Measurements from ENCODE around the gene IDH3B. TPM values are rescaled to one million over a fixed set of nuclear protein-coding genes. Genes with fewer than 3 reads are reported as not detected.

Gene IDH3B
- polyA plus RNA-seq, 10 donors, result 88.5 to 104 (median 96.1) TPM

DNA sequence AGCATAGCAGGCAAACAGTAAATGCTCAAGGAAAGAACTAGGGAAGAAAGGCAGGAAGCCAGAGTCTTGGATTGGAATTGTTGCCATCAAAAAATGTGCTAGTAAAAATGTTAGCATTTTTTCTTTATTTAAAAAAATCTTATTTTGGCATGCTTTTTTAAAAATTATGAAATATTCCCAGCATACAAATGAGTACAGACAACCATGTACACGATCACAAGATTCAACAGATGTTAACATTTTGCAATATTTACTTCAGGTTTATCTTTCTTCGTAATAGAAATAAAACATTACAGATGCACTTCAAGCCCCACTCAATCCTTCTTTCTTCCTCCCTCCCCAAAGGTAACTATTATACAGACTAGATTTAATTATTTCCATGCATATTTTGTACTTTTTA lies 39.0 kb downstream of the IDH3B start:
- DNase-seq, result no peak

DNA sequence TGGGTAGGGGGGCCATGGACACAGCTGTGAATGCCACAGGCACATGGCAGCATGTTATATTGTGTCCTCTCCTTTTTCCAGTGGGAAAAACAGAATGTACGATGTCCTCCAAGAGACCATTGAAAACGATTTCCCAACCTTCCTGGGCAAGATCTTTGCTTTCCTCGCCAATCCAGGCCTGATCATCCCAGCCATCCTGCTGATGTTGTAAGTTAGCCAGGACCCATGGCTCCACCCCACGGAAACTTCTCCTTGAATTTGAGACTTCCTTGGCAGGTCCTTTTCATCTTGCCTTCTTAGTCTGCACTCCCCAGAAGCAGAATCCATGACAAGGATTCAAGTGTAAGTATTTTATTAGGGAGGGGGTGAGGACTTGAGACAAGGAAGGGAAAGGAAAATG lies 39.8 kb downstream of the IDH3B start:
- DNase-seq, result no peak

DNA sequence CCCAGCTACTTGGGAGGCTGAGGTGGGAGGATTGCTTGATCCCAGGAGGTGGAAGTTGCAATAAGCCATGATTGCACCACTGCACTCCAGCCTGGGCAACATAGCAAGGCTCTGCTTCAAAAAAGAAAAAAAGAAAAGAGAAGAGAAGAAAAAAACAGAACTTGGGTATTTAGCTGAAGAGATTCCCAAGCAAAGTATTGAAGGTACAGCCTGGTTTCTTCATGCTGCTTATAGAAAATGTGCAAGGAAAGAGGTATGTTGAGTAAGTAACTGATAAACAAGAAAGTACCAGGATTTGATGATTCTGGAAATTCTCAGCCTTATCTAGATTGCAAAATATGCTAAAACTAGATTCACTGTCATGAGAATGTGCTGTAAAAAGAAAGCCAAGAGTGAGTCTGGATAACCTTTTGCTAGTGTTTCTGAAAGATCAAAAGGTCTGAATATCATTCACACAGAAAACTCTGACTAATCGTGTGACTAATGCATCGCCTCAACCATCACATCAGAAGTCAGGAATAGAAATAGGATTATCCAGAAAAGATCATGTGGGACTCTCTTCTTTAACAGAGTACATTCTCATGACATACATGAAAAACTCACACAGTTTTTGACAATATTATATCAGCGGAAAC lies 43.9 kb downstream of the IDH3B start:
- DNase-seq, result no peak

DNA sequence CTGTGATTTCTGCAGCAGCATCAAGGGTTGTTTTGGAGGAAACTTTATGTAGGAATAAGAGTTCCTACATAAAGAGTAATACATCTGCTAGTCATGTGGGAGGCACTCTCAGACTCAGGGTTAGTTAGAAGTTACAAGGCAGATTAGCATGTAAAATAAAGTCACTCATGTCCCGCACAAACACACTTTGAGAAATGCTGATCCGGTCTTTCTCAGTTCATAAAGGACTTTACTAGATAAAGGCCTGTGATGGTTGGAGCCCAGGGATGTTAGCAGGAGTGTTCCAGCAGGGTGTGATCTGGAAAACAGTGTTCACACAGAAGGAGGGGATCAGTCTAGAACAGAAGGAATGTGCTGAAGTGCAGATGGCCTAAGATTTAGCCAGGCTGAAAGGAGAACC lies 44.7 kb downstream of the IDH3B start:
- no peak for DNase-seq

DNA sequence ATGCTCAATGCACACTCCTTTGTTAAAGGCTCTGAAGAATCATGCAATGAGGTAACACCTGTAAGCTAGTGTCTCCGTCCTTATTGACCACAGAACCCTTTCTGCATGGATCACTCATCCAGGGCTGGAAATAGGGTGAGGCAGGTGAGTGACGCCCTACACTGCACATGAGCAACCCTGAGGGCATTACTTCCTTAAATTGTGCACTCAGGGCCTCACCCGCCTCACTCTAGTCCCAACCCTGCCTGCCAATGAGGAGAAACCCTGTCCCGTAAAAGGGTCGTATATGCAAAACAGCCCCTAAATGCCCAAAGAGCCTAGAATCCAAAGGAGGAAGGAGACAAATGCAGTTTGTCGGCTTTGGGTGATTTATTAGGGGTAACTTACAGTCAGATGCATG lies 45.2 kb downstream of the IDH3B start:
- DNase-seq, result no peak

DNA sequence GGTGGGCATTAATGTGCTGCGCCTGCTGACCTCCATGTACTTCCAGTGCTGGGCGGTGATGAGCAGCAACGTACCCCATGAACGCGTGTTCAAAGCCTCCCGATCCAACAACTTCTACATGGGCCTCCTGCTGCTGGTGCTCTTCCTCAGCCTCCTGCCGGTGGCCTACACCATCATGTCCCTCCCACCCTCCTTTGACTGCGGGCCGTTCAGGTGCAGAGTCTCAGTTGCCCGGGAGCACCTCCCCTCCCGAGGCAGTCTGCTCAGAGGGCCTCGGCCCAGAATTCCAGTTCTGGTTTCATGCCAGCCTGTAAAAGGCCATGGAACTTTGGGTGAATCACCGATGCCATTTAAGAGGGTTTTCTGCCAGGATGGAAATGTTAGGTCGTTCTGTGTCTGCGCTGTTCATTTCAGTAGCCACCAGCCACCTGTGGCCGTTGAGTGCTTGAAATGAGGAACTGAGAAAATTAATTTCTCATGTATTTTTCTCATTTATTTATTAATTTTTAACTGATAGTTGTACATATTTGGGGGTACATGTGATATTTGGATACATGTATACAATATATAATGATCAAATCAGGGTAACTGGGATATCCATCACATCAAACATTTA lies 46.8 kb downstream of the IDH3B start:
- no peak for DNase-seq

DNA sequence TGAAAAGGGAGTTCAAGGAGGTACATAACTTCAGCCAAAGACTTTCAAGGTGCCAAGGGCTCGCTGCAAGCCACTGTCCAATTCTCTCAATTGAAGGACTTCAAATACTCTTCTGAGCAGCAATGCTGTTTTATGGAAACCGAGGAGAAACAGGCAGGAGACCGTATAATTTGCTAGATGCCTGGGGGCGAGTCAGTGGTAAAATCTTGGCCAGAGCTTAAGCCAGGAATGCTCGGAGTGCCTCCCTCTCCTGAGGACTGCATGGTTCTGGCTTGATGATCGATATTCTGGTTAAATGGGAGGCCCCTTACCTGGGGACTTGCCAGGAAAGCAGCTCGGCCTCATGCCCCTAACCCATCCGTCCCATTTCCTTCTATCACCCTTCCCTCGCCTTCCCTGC lies 47.4 kb downstream of the IDH3B start:
- DNase-seq, result no peak

DNA sequence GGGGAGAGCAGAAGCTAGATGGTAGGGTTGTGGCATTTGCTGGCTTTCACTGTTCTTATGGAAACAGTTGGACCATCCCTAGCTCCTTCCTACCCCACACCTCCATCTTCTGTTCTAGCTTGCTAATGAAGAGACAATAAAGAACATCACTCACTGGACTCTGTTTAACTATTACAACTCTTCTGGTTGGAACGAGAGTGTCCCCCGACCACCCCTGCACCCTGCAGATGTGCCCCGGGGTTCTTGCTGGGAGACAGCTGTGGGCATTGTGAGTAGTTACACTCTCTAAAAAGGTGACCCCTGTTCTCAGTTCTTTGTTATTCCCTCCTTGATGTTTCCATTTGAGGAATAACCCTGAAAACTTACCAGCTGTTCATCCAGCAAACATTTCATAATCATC lies 51.9 kb downstream of the IDH3B start:
- DNase-seq, result no peak

DNA sequence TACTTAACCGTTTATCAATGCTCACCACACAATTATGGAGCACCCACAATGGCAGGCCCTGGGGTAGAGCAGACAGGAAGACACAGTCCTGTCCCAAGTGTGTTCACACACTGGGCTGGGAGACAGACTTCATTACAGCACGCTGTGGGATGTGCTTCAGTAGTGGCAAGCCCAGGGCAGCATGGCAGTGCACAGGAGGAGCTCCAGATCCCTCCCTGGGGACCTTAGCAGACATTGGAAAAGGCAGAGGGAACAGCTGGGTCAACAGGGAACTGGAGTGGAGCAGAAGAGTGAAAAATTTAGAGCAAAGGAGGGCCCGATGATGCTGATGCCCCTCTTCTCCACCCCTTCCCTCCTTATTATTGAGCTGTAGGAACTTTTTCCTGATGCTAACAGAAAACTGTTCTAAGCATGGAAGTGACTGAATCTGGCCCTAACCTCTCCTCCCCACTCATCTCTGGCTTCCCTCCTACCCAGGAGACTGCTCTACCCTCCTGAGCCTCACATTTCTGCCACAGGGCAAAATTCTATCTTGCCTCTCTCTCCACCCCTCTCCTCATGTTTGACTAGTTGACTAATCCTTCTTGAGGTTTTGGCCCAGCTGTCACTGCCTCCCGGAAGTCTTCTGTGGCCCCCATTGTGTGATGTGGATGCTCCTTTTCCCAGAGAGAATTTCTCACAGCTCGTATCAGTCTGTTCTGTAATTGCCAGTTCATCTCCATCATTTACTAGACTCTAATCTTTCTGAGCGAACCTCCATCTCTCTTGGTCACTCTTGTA lies 52.9 kb downstream of the IDH3B start:
- no peak for DNase-seq

DNA sequence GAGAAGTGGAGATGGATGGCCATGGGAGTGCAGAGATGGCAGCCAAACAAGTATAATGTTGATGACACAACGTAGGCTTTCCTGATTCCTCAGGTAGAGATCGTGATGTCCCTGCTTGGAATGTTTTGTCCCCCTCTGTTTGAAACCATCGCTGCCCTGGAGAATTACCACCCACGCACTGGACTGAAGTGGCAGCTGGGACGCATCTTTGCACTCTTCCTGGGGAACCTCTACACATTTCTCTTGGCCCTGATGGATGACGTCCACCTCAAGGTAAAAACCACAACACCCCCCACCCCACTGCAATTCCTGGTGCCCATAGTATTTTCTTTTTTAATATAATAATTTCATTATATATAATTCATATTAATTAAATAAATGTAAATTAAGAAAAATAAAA lies 53.7 kb downstream of the IDH3B start:
- no peak for DNase-seq

Other genes starting within 250 kb of the IDH3B start
- 100 to 1,000 TPM in 3 of 10 donors, 10 to 100 TPM in 7; 64.6 to 124 (median 82.7) TPM for gene SNRPB, start 193.4 kb downstream of the IDH3B start, polyA plus RNA-seq (ENCODE audit: insufficient read length in 10 of 10)
- 10 to 100 TPM in 3 of 10 donors, 1 to 10 TPM in 7; 7.8 to 12.8 (median 9.3) TPM for gene ZNF343, start 155.3 kb downstream of the IDH3B start, polyA plus RNA-seq (ENCODE audit: insufficient read length in 10 of 10)
- under 1 TPM in 8 of 10 donors, not detected in 2; 0.04 to 0.27 (median 0.06) TPM for gene TMC2, start 127.6 kb downstream of the IDH3B start, polyA plus RNA-seq (ENCODE audit: insufficient read length in 10 of 10)
- gene NOP56, start 11.6 kb downstream of the IDH3B start, polyA plus RNA-seq (ENCODE audit: insufficient read length in 10 of 10), result 100 to 1,000 TPM; 135 to 187 (median 152) TPM
- 1 to 10 TPM; 4.4 to 9.9 (median 5.5) TPM for gene EBF4, start 28.6 kb upstream of the IDH3B start, polyA plus RNA-seq (ENCODE audit: insufficient read length in 10 of 10)
- gene CPXM1, start 136.4 kb upstream of the IDH3B start, polyA plus RNA-seq (ENCODE audit: insufficient read length in 10 of 10), result 10 to 100 TPM; 39.6 to 68.0 (median 52.1) TPM
- gene C20orf141, start 150.8 kb upstream of the IDH3B start, polyA plus RNA-seq (ENCODE audit: insufficient read length in 10 of 10), result not detected
- under 1 TPM in 1 of 10 donors, not detected in 9; 0.03 TPM for gene TMEM239, start 152.1 kb upstream of the IDH3B start, polyA plus RNA-seq (ENCODE audit: insufficient read length in 10 of 10)
- 10 to 100 TPM; 19.9 to 37.6 (median 26.2) TPM for gene PCED1A, start 176.4 kb upstream of the IDH3B start, polyA plus RNA-seq (ENCODE audit: insufficient read length in 10 of 10)
- 10 to 100 TPM; 19.1 to 24.9 (median 23.3) TPM for gene VPS16, start 176.5 kb upstream of the IDH3B start, polyA plus RNA-seq (ENCODE audit: insufficient read length in 10 of 10)
- gene PTPRA, start 209.3 kb upstream of the IDH3B start, polyA plus RNA-seq (ENCODE audit: insufficient read length in 10 of 10), result 10 to 100 TPM; 41.8 to 59.8 (median 52.2) TPM